GM23248 (cell line): Measurements from ENCODE around the gene NLK. TPM values are rescaled to one million over a fixed set of nuclear protein-coding genes. Genes with fewer than 3 reads are reported as not detected.
A peak's percentile ranks its signal among the peaks of the same experiment; 100 is the strongest.
"Not testable (repeated sequence)": the region's sequence is repeated elsewhere in the genome, so short reads cannot be mapped to it uniquely, and the experiment has no call there.

Source experiments
- DNase-seq: peaks from one replicate; pipeline ENCODE4 v3.0.0-alpha.2; 2015
- H2AFZ ChIP-seq: fragments of 200-600 bp; sonication (generic); 2 replicates; pipeline ENCODE4 v1.6.1; 2016; ENCODE audit warnings: antibody characterized with exemption
- H3F3A ChIP-seq: fragments of 200-600 bp; sonication (generic); 2 replicates; pipeline ENCODE4 v1.6.1; 2016; ENCODE audit warnings: mild to moderate bottlenecking, antibody characterized with exemption, mixed run types; ENCODE audit not compliant: insufficient read depth
- H3K27ac ChIP-seq: fragments of 200-600 bp; sonication (generic); 2 replicates; pipeline ENCODE4 v1.5.1; 2016; ENCODE audit warnings: mild to moderate bottlenecking
- H3K27me3 ChIP-seq: fragments of 200-600 bp; sonication (generic); replicated peaks from 2 replicates; pipeline ENCODE4 v1.6.1; 2016; ENCODE audit warnings: mild to moderate bottlenecking; ENCODE audit not compliant: insufficient read depth
- H3K36me3 ChIP-seq: fragments of 200-600 bp; sonication (generic); 2 replicates; pipeline ENCODE4 v1.6.1; 2016; ENCODE audit warnings: low read depth, mild to moderate bottlenecking
- H3K4me1 ChIP-seq: fragments of 200-600 bp; sonication (generic); 2 replicates; pipeline ENCODE4 v1.6.1; 2016; ENCODE audit warnings: mild to moderate bottlenecking; ENCODE audit not compliant: insufficient read depth
- H3K4me2 ChIP-seq: fragments of 200-600 bp; sonication (generic); one replicate; pipeline ENCODE4 v1.6.1; 2016; ENCODE audit warnings: mild to moderate bottlenecking; ENCODE audit not compliant: unreplicated experiment
- H3K4me3 ChIP-seq: fragments of 200-600 bp; sonication (generic); 2 replicates; pipeline ENCODE4 v1.5.1; 2016; ENCODE audit warnings: mild to moderate bottlenecking
- H3K79me2 ChIP-seq: fragments of 200-600 bp; sonication (generic); 2 replicates; pipeline ENCODE4 v1.6.1; 2016; ENCODE audit warnings: mild to moderate bottlenecking; ENCODE audit not compliant: insufficient read depth
- H3K9ac ChIP-seq: fragments of 200-600 bp; sonication (generic); 2 replicates; pipeline ENCODE4 v1.6.1; 2016; ENCODE audit warnings: mild to moderate bottlenecking
- H3K9me2 ChIP-seq: fragments of 200-600 bp; sonication (generic); 2 replicates; pipeline ENCODE4 v1.6.1; 2016; ENCODE audit warnings: mixed run types, mild to moderate bottlenecking, moderate library complexity; ENCODE audit not compliant: insufficient read depth
- H3K9me3 ChIP-seq: fragments of 200-600 bp; sonication (generic); one replicate; pipeline ENCODE4 v1.6.1; 2017; ENCODE audit warnings: low read depth
- H4K20me1 ChIP-seq: fragments of 200-600 bp; sonication (generic); 2 replicates; pipeline ENCODE4 v1.6.0; 2016; ENCODE audit not compliant: insufficient read depth
- EZH2 ChIP-seq: fragments of 200-600 bp; sonication (generic); IDR thresholded peaks from 2 replicates; pipeline ENCODE4 v1.6.1; 2018; ENCODE audit warnings: antibody characterized with exemption, mild to moderate bottlenecking; ENCODE audit not compliant: insufficient read depth, poor library complexity, severe bottlenecking
- EZH2phosphoT487 ChIP-seq: fragments of 200-600 bp; sonication (generic); IDR thresholded peaks from 2 replicates; pipeline ENCODE4 v1.6.1; 2018; ENCODE audit warnings: antibody characterized with exemption, moderate library complexity, mild to moderate bottlenecking, low read depth; ENCODE audit not compliant: insufficient read depth
- WGBS, 2 experiments: methylation state at CpG; one replicate each; pipeline ENCODE4 v1.1.6; 2015 to 2017; ENCODE audit warnings: low lambda C conversion rate in 2 of 2, low coverage in 1 of 2; ENCODE audit errors: missing lambda C conversion rate in 2 of 2; 5-methylcytosine and 5-hydroxymethylcytosine counted together
- in situ Hi-C: fragments of 300-500 bp; cut with MboI; formaldehyde crosslinking; loops from 2 replicates; pipeline ENCODE4 v1.15.0; 2020
- polyA plus RNA-seq: library from polyadenylated mRNA; unstranded; fragments of >200 nt; fragmentation: Nextera tagmentation; extraction: Ambion mirVana; gene quantifications from 2 replicates; pipeline ENCODE4 v1.2.1, GENCODE V29; 2016
- total RNA-seq: library from RNA; depleted of rRNA; stranded (reverse); fragments of >200 nt; shearing (Covaris generic); gene quantifications from 2 replicates; pipeline ENCODE4 v1.2.3, GENCODE V29; 2014

The NLK gene
- total and polyA plus RNA-seq, 2 experiments from 2014 or later: 3.8 to 17.6 TPM

DNA sequence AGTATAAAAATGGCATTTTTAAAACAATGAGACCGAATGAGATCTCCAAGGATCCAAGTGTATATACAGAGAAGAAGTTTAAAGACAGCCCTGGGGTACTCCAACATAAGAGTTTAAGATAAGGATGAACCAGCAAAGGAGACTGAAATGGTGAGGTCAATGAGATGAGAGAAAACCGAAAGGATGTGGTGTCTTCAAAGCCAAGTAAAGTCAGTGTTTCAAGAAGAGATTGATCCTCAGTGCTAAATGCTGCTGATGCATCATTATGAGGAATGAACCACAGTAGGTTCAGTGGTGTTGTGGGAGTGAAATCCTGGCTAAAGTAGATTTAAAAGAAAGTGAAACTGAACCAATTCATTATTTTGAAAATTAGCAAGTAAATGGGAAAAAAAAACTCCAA, 38.1 kb upstream of the NLK start:
- Histone ChIP-seq H3K4me1 (no peaks in the 10 kb centered on the region), H3K27me3 (no peaks in the 10 kb centered on the region), H3K79me2 (no peaks in the 10 kb centered on the region), H3K4me2 (no peak overlapping the region), H3F3A (no peaks in the 10 kb centered on the region), H4K20me1 (no peaks in the 10 kb centered on the region), H3K27ac (no peak overlapping the region), H3K9ac (no peak overlapping the region), H2AFZ (no peak overlapping the region), H3K9me3 (no peaks in the 10 kb centered on the region), H3K9me2 (no peaks in the 10 kb centered on the region), H3K36me3 (no peaks in the 10 kb centered on the region), H3K4me3 (no peak overlapping the region)
- in situ Hi-C loops: no loop called here
- no peak for DNase-seq
- TF ChIP-seq EZH2 (no peak), EZH2phosphoT487 (no peak)
- 29 to 46% methylated on average over 2 of the region's 2 CpGs for WGBS, 2 experiments

GRCh38 chr17:28007925-28008324, 34.6 kb upstream of the NLK start:
- H3K27me3 ChIP-seq, DNase-seq, H3K27ac ChIP-seq, H4K20me1 ChIP-seq, H3K4me3 ChIP-seq, H3F3A ChIP-seq, H3K9ac ChIP-seq, H3K9me3 ChIP-seq, in situ Hi-C loops, H3K79me2 ChIP-seq, H3K36me3 ChIP-seq, H2AFZ ChIP-seq, H3K4me1 ChIP-seq, H3K9me2 ChIP-seq, H3K4me2 ChIP-seq: not testable (repeated sequence)
- WGBS, 2 experiments: 68 to 83% methylated on average over 4 of the region's 4 CpGs

- H2AFZ ChIP-seq: no peak overlapping the region
- H3F3A ChIP-seq: no peaks in the 10 kb centered on the region
- no peak overlapping the region for H3K4me2 ChIP-seq
- no peaks in the 10 kb centered on the region for H3K9me3 ChIP-seq
- no peak overlapping the region for H3K4me3 ChIP-seq
- no peaks in the 10 kb centered on the region for H3K79me2 ChIP-seq
- in situ Hi-C loops: no loop called here
- no peaks in the 10 kb centered on the region for H3K27me3 ChIP-seq
- H4K20me1 ChIP-seq: no peaks in the 10 kb centered on the region
- no peaks in the 10 kb centered on the region for H3K9me2 ChIP-seq
- peak; percentile 63 for DNase-seq
- H3K9ac ChIP-seq: no peak overlapping the region
- no peaks in the 10 kb centered on the region for H3K36me3 ChIP-seq
- no peak overlapping the region for H3K27ac ChIP-seq
- WGBS, 2 experiments: 4% methylated on average over 2 of the region's 2 CpGs
- TF ChIP-seq EZH2 (no peak), EZH2phosphoT487 (no peak)
- H3K4me1 ChIP-seq: no peaks in the 10 kb centered on the region
These were observed 34.0 kb upstream of the NLK start for GRCh38 chr17:28008513-28008912.

DNA sequence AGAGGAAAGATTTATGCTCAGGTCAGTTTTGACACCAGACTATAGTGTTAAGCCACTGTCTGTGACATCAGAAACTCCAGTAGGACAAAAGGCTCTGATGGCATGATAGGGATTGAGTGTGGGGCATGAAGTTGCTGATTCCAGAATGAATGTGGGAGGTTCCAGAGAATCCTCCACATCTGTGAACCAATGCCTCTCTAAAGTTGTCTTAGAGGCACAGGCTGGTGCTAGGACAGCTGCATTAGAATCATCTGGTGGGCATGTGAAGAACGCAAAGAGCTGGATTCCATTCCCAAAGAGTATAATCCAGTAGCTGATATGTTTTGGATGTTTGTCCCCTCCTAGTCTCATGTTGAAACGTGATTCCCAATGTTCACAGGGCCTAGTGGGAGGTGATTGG, 32.1 kb upstream of the NLK start:
- Histone ChIP-seq H2AFZ (no peak overlapping the region), H3F3A (no peaks in the 10 kb centered on the region), H3K27ac (no peak overlapping the region), H3K27me3 (no peaks in the 10 kb centered on the region), H4K20me1 (no peaks in the 10 kb centered on the region), H3K4me1 (no peaks in the 10 kb centered on the region), H3K9me2 (no peaks in the 10 kb centered on the region), H3K4me3 (no peak overlapping the region), H3K36me3 (no peaks in the 10 kb centered on the region), H3K9ac (no peak overlapping the region), H3K4me2 (no peak overlapping the region), H3K79me2 (no peaks in the 10 kb centered on the region), H3K9me3 (no peaks in the 10 kb centered on the region)
- 0% methylated on average over 2 of the region's 2 CpGs for WGBS, 2 experiments
- in situ Hi-C loops: no loop called here
- TF ChIP-seq EZH2phosphoT487 (no peak), EZH2 (no peak)
- DNase-seq: no peak

GRCh38 chr17:28018439-28019070, 23.9 kb upstream of the NLK start:
- H4K20me1 ChIP-seq: no peaks in the 10 kb centered on the region
- in situ Hi-C loops: no loop called here
- DNase-seq: peak; percentile 47
- 55% methylated on average over 4 of the region's 4 CpGs for WGBS, 2 experiments
- no peak overlapping the region for H2AFZ ChIP-seq
- no peaks in the 10 kb centered on the region for H3K36me3 ChIP-seq
- H3K4me3 ChIP-seq: no peak overlapping the region
- H3K79me2 ChIP-seq: no peaks in the 10 kb centered on the region
- H3K4me1 ChIP-seq: no peaks in the 10 kb centered on the region
- H3K9me2 ChIP-seq: no peaks in the 10 kb centered on the region
- TF ChIP-seq EZH2: no peak
- no peak for TF ChIP-seq EZH2phosphoT487
- H3F3A ChIP-seq: no peaks in the 10 kb centered on the region
- H3K4me2 ChIP-seq: no peak overlapping the region
- H3K9me3 ChIP-seq: no peaks in the 10 kb centered on the region
- no peaks in the 10 kb centered on the region for H3K27me3 ChIP-seq
- no peak overlapping the region for H3K27ac ChIP-seq
- H3K9ac ChIP-seq: no peak overlapping the region
